Activated T-helper 1 cell treated with anti-CD3 and anti-CD28 coated beads, Interleukin-2, amount 50 U/mL, for 16 hours (primary cell): ENCODE measurements around the gene MGAT5B.

Experiments used
- DNase-seq, 2 donors: peaks; one replicate each; pipeline ENCODE4 v3.0.0-alpha.2; 2020; ENCODE audit warnings: low read depth in 1 of 2, low spot score in 1 of 2

Gene MGAT5B

DNA sequence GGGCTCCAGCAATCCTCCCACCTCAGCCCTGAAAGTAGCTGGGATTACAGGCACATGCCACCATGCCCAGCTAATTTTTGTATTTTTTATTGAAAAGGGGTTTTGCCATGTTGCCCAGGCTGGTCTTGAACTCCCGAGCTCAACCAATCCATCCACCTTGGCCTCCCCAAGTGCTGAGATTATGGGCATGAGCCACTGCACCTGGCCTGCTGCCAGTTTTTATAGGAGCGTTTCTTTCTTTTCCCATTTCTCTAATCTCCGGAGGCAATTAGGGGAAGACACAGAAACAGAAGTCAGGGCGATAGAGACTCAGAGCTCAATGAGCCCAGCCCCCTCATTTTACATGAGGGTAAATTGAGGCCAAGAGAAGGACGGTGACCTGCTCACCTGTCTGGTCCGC lies 10.4 kb downstream of the MGAT5B start:
- DNase-seq, result no peak

DNA sequence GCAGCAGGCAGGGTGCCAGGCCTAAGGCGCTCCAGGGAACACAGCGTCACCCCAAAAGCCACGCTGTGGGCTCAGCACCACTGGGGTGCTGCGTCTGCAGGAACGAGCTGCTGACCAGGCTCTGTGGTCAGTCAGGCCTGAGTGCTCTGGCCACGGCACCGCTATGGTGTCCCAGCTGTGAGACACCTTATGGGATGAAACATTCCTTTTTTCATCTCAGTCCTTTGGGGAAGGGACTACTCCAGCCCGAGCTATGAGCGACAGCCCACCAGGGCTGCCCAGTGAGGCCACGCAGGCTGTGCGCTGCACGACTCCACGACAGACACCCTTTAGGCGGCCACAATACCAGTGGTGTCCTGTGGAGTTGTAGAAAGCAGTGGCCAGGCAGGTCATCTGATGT lies 11.1 kb downstream of the MGAT5B start:
- DNase-seq, result no peak

DNA sequence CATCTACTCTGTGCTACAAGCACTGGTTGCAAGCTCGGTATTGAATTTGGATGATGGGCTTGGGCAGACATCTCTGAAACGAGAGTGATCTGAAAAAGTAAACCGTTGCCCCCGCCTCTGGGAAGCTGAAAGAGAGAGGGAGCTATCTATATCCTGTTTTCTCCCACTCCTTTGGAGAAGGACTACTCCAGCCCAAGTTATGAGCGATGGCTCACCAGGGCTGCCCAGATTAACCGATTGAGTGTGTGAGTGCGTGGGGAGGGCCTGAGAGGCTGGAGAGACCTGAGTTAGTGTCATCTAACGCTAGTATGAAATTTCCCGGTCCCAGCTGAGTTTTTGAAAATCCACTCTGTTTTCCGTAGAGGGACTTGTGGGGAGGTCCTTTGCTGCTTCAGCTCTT lies 11.5 kb downstream of the MGAT5B start:
- no peak for DNase-seq

DNA sequence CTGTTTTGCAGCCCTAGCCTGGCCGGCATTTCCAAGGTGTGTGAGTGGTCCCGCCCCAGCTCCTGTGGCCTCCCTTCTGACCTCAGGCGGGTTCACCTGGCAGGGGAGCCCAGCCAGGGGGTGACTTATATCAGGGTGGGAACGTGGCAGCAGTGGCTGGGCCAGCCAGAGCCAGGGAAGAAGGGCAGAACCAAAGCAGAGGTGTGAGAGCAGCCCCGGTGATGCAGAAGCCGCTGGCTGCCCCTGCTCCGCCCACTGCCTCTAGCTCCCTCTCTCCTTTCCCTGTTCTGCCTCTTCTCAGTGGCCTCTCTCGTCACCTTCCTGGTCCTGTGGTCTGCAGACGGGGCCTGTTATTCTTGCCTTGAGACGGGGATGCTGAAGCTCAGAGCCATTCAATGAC lies 12.1 kb downstream of the MGAT5B start:
- DNase-seq, result no peak

DNA sequence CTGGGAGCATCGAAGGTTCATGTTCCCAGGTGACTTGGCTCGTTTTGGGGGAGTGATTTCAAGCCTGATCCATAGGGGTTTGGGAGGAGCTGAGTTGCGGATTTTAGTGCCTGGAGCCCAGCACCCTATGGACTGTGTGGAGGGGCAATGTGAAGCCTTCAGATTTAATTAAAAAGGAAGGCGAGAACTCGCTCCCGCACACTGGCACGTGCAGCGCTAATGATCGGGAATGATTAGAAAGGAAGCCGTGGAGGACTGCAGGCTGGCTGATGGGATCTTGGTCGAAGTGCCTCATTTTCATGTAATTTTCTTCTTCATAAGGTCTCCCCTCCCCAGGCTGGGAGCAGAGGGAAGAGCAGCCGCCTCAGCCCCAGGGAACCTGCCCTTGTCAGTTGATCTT lies 12.8 kb downstream of the MGAT5B start:
- no peak for DNase-seq

DNA sequence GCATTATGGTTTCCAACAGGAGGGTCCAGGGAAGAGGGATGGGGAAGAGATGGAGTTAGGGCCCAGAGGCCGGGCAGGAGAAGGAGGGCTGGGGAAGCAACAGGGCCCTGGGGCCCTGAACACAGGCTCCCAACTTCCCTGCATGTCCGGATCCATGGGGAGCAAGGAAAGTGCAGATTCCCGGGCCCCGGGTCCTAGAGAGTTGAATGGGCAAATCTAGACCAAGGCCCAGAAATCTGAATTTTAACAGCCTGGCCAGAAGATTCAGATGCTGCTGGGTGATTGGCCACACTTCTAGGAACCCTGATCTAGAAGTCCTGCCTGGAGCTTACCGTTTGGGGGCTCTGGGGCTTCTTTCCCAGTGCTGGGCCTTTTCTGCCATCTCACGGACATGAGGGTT lies 13.2 kb downstream of the MGAT5B start:
- no peak for DNase-seq

DNA sequence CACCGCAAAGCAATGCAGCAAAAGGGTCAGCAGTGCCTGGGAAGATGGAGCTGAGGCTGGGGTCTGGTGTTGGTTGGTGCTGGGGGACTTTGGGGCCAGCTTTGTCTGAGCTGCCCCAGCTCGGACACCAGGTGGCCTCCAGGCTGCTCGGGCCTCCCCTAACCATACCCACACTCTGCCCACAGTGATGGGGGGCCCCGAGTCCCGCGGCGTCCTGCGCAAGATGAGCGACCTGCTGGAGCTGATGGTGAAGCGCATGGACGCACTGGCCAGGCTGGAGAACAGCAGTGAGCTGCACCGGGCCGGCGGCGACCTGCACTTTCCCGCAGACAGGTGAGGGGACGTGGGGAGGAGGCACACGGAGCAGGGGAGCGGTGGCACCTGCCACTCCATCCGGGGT lies 13.8 kb downstream of the MGAT5B start:
- DNase-seq, result no peak

DNA sequence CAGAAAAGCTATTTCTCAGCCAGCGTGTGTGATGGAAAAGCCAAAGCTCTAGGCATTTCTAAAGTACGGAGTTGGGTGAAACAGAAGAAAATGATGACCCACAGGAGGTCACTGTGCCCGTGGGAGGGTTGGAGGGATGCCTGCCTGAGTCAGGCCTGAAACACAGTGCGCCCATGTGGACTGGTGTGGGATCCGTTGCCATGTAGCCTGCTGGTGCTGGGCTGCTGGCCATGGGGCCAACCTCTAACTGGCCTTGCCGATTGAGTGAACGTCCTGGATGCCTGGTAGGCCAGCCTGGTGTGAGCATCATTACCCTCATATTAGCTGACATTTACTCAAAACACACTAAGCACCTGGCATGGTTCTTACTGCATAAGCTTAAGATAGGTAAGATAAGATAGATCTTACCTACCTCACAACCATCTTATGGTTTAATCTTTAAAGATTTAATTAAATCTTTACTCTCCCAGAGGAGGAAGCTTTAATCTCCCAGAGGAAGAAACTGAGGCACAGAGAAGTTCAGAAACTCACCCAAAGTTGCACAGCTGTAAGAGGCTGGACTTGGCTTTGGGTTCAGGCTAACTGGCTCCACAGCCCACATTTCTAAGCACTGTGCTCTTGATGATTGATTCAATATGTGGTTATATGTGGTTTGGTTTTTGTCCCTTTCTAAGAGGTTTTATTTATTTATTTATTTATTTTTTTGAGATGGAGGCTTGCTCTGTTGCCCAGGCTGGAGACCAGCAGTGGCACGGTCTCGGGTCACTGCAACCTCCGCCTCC lies 15.7 kb downstream of the MGAT5B start:
- no peak for DNase-seq

DNA sequence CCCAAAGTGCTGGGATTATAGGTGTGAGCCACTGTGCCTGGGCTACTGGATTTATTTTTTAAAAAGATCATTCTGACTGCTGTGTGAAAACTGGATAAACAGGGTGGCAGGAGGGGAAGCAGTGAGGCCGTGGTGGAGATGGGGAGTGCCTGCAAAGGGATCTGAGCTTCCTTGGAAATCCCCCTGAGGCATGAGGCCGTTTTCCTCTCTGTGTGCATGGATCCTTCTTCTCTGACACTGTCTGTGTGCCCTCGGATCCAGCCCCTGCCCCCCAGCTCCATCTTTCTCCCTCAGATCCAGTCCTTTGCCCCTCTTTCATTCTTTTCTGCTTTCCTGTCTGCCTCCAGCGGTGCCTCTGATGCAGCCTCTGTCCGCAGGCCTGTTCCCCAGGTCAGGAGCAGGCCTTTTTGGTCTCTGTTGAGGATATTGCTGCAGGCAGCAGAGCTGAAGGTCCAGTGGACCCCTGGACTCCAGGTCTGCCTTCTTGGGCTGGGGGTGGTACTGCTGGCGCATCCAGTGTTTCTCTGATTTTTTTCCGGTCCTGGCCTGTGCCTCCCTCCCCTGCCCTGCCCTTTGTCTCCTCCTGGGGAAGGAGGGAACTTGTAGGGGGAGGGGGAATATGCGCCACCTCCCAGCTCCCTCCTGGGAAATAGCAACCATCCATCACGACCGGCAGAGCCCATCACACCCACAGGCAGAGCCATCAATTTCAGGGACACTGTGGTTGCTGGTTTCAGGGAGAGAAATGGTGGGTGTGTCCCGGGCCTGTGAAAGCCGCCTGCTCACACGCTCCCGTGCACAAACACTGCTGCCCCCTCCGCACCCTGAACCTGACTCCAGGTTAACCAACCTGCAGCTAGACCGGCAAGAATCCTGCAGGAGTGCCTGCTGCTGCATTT lies 17.0 kb downstream of the MGAT5B start:
- DNase-seq, result no peak

DNA sequence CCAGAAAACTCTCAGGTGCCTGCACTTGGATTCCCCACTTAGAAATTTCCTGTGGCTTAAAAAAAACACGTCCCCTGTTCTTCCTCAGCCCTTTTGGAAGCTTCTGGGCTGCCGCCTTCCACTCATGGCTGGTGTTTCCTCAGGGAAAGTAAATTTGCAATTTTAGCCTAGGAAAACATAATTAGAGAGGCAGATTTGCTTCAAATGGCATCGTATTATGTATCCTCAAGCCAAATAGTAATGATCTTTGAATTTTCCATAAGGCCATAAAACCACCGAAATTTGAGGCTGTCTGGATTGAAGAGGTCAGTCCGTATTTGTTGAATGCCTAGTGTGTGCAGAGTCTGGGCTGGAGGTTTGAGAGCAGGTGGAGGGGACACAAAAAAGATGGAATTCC lies 17.7 kb downstream of the MGAT5B start:
- DNase-seq, result no peak

DNA sequence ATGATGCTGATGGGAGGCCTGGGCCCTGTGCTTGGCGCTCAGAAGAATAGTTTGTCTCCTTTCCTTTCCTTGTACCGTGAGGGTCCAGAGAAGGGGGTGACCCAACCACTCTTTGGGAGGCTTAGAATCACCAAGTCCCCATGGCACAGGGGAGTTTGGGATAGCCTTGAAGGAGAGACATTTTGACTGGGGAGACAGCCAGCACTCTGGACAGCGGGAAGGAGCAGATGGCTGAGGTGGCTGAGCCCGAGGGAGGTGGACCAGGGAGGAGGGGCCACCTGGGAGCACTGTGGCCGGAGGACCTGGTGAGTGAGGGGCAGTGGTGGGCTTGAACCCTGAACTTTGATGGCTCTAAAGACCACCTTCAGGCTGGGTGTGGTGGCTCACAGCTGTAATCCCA lies 18.2 kb downstream of the MGAT5B start:
- no peak for DNase-seq

DNA sequence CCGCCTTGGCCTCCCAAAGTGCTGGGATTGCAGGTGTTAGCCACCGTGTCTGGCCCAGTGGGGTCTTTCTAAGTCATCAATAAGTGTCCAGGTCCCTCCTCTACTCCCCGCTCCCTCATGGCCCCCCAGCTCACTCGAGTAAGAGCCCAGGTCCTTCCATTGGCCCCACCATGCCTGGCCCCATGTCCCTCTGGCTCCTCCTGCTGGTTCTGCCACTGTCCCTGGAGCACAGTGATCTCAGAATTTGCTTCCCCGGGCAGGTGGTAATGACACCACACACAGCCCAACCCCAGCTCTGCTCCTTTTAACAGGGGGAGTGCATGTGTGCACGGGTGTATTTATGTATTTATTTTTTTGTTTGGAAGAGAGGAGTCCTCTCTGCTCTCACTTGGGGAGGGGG lies 19.6 kb downstream of the MGAT5B start:
- DNase-seq, result no peak

DNA sequence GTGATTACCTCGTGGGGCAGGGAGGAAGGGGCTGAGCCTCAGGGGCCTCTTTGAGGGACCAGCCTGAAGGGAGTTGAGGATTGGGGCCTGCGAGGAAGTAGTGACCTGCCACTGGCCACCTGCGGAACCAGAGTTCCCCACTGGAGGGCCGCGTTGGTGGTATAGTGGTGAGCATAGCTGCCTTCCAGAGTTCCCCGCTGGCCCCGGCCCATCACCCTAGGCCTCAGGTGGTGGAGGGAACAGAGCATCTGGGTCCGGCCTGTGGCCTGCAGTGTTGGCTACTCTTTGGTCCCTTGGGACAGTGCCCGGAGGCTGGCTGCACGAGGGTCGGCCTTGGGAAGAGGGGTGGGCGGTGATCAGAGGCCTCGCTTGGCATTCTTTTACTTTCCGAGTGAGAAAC lies 20.5 kb downstream of the MGAT5B start:
- no peak for DNase-seq

DNA sequence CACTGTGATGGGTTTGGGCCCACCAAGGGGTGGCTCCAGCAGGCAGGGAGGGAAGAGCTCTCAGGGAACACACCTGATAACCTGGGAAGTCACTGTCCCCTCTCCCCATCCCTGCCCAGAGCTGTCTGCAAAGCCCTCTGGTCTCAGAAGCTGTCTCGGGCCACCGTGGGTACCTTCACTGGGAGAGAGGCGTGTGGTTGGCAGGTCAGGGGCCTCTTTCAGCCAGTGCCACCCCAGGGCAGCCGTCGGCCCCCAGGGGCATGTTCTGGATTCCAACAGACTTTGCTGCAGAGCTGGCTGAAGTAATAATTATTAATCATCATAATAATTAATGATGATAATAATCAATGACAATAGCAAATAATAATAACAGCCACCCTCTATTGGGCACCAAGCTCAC lies 21.1 kb downstream of the MGAT5B start:
- DNase-seq, result no peak

DNA sequence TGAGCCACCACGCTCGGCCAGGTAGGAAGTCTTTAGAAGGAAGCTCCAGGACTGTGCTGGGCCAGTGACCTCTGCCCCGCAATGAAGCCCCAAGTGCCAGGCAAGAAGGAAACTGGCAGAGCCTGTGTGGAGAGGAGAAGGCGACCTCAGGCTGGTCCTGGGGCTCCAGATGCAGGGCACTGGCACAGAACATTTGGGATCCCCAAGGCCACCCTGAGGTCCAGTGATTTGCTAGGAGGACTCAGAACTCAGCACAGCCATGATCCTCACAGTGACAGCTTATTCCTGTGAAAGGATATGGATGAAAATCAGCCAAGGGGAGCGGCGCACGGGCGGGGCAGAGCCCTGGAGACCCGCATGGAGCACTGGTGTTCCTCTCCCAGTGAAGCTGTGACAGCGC lies 24.1 kb downstream of the MGAT5B start:
- no peak for DNase-seq

DNA sequence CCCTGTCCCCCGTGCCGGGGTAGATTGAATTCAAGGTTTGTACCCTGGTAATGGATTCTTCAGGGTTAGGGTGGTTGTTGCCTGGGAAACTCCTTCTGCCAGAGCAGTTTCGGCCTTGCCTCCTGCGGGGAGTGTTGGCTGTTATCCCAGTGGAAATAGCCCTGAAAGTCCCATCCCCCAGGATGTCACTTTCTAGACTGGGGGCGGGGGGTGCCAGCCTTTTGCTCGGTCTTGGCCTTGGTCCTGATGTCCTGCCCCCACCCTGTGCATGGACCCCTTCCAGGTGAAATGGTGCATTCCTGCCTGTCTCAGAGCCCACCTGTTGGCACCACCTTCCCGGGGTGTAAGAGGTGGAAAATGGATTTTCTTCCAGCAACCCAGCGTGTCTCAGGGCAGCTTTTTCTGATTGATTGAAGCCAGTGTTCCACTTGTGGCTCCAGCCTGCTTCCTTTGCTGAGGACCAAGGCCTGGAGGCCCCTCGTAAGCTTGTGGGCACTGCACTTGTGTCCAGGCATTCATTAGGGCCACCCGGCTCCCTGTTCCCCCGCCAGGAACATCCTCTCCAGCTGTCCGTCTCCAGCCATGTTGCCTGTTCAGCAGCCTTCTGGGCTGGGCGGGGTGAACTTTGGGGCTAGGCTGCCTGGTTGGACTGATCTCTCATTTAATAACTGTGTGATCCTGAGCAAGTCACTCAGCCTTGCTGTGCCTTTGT lies 25.6 kb downstream of the MGAT5B start:
- DNase-seq, result no peak

DNA sequence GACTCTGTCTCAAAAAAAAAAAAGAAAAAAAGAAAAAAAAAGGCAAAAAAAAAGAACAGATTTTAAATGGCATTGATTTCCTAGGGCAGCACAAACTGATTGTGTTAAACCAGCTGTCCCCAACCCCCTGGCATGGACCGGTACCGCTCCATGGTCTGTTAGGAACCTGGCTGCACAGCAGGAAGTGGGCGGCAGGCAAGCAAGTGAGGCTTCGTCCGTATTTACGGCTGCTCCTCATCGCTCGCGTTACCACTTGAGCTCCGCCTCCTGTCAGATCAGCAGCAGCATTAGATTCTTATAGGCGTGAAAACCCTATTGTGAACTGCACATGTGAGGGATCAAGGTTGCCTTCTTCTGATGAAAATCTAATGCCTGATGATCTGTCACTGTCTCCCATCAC lies 26.6 kb downstream of the MGAT5B start:
- no peak for DNase-seq

DNA sequence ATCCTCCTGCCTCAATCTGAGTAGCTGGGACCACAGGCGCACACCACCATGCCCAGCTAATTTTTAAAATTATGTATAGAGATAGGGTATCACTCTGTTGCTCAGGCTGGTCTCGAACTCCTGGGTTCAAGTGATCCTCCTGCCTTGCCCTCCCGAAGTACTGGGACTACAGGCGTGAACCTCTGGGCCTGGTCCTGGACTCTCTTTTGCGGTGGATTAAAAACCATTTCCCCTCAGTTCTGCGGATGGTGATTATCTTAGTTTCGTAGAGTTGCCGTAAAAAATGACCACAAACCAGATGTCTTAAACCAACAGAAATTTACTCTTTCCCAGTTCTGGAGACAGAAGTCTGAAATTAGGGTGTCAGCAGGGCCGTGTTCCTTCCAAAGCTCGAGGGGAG lies 28.8 kb downstream of the MGAT5B start:
- DNase-seq, result no peak

DNA sequence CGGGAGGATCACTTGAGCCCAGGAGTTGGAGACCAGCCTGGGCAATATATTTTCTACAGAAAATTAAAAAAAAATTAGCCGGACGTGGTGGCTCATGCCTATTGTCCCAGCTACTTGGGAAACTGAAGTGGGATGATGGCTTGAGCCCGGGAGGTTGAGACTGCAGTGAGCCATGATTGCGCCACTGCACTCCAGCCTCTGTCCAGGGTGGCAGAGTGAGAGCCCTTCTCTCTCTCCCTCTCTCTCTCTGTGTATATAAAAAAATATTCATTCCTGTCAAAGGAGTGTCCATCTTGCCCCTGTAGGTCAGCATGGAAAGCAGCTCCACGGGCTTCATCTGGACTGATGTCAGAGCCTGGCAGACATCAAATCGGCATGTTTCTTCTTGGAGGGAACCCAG lies 31.2 kb downstream of the MGAT5B start:
- no peak for DNase-seq

DNA sequence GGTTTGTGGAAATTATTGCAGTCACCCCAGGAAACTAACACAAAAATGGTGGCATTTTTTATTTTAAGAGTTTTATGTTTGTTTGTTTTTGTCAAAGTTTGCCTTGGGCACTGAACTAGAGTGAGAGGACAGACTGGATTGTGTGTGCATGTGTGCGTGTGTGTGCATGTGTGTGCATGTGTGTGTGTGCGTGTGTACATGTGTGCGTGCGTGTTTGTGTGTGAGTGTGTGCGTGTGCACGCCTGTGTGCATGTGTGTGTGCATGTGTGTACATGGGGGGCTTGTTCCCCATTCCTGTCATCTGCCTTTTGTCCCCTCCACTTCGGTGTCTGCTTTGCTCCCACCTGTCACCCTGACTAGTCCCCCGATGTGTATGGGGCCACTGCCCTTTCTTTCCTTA lies 32.5 kb downstream of the MGAT5B start:
- no peak for DNase-seq

DNA sequence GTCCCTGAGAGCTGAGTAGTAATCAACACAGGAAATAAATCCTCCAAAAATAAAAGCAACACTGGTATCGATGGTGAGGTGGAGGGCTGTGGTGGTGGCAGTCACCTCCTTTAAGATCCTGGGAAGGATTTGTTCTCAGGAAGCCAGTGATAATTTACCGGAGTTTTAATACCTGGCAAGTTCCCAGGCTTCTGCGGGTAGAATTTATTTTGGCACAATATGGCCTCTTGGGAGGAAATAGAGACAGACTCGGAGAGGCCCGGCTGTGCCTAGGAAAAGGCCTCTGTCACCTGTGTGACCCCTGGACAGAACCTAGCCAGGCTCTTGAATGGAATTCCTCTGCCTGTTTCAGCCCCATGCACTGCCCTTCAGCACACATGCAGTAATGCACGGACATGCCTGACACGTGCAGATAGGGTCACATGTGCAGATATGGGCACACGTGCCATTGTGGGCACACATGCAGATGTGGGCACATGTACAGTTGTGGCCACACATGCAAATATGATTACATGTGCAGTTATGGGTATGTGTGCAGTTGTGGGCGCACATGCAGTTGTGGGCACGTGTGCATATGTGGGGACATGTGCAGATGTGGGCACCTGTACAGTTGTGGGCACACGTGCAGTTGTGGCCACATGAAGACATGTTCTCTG lies 33.5 kb downstream of the MGAT5B start:
- DNase-seq, result no peak
